ENCODE results near the gene TSPAN10. TPM values are rescaled to one million over a fixed set of nuclear protein-coding genes. Genes with fewer than 3 reads are reported as not detected.

The TSPAN10 gene
- total RNA-seq, 1 experiment from 2014 or later = 1.2 TPM

DNA sequence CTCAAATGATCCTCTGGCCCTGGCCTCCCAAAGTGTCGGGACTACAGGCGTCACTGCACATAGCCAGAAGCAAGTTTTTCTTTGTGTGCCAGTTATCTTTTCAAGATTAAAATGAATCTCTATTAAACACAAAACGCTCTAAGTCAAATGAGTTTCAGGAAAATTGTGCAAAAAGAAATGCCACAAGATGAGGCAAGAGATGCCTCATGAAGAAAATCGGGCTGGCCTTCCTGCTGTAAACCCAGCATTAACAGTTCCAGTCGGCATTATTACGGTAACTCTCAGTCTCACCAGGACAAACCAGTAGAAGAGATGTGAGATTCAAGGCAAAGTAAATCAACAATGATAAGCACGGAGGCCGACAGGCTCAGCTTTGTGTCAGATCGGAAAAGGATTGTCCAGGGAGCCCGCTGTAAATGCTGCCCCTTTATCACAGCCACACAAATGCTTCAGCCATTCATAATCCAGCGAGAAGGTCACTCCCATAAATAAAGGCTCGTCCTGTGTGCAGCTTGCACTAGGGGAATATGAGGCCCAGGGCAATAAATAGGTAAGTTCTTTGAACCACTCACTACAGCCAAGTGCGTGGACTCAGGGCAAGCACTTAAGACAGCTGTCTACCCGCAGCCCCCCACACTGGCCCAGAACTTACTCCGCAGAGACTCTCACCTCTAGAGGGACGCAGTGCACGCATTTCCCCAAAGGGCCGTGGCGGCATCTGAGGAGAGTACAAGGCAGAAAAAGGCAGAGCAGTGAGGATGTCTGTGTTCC lies 27.3 kb upstream of the TSPAN10 start:
- no peak for DNase-seq
- H3K79me2 ChIP-seq (ENCODE audit: insufficient read depth, low read length) = no peaks in the 10 kb centered on the region; the same call in 1 of the 2 replicates
- no peak overlapping the region for H3K27ac ChIP-seq (ENCODE audit: insufficient read length, low read depth, low read length)
- Mint-ChIP-seq H3K27me3 (ENCODE audit: low read depth) (no peaks in the 10 kb centered on the region), H3K4me3 (no peak overlapping the region), H3K4me1 (no peaks in the 10 kb centered on the region), H3K36me3 (ENCODE audit: insufficient read depth in 1 of 3, low read depth in 3 of 3) (peaks cover 29 to 80% (median 66%) of the 10 kb centered on the region in 3 experiments; a peak in 6 of 7 replicates), H3K27ac (no peak overlapping the region), H3K9me3 (no peaks in the 10 kb centered on the region)
- H2BK5ac ChIP-seq (ENCODE audit: insufficient read length, low read length) = no peak overlapping the region
- H4K5ac ChIP-seq (ENCODE audit: insufficient read length, low read depth, low read length) = no peak overlapping the region
- no peak overlapping the region for H3K23ac ChIP-seq (ENCODE audit: insufficient read length, low read depth, low read length)
- H2BK15ac ChIP-seq (ENCODE audit: low read depth, low read length) = no peak overlapping the region
- no peak overlapping the region for H3K4ac ChIP-seq (ENCODE audit: low read depth, low read length)
- H3K14ac ChIP-seq (ENCODE audit: insufficient read depth, low read length) = no peak overlapping the region
- H4K8ac ChIP-seq (replicated peaks; ENCODE audit: insufficient read length, low read depth, low read length) = no peak overlapping the region
- no peak overlapping the region for H2AFZ ChIP-seq (ENCODE audit: low read length)
- no CpG with 5 or more reads among the region's 19 CpGs for WGBS (ENCODE audit: extremely low coverage, insufficient read length, low lambda C conversion rate)
- H2AK5ac ChIP-seq (ENCODE audit: insufficient read length, low read length) = no peak overlapping the region
- peaks cover 6% of the 10 kb centered on the region for H3K79me1 ChIP-seq (ENCODE audit: insufficient read depth, low read depth, low read length, poor library complexity, severe bottlenecking)
- no peaks in the 10 kb centered on the region for H3K23me2 ChIP-seq (ENCODE audit: insufficient read length, low read depth, low read length, poor library complexity, severe bottlenecking)
- H3K4me2 ChIP-seq (ENCODE audit: insufficient read depth, insufficient read length, low read length) = no peak overlapping the region
- H3K9me3 ChIP-seq (ENCODE audit: control insufficient read depth, low read depth, low read length) = no peaks in the 10 kb centered on the region
- no peak overlapping the region for H2BK12ac ChIP-seq (ENCODE audit: insufficient read length, low read depth, low read length)
- no peaks in the 10 kb centered on the region for H4K20me1 ChIP-seq (ENCODE audit: control insufficient read depth, insufficient read depth, insufficient read length)
- no peak overlapping the region for H3K18ac ChIP-seq (ENCODE audit: insufficient read length, low read depth, low read length)
- H4K91ac ChIP-seq (ENCODE audit: insufficient read length, low read depth, low read length) = no peak overlapping the region
- H2BK20ac ChIP-seq (ENCODE audit: low read depth, low read length, poor library complexity, severe bottlenecking) = no peak overlapping the region
- no peak overlapping the region for H3T11ph ChIP-seq (ENCODE audit: low read length)
- H3K4me1 ChIP-seq (ENCODE audit: insufficient read depth, low read length) = no peaks in the 10 kb centered on the region
- no peak overlapping the region for H3K56ac ChIP-seq (ENCODE audit: insufficient read length, low read depth, low read length)
- TF ChIP-seq, protein P1, sequence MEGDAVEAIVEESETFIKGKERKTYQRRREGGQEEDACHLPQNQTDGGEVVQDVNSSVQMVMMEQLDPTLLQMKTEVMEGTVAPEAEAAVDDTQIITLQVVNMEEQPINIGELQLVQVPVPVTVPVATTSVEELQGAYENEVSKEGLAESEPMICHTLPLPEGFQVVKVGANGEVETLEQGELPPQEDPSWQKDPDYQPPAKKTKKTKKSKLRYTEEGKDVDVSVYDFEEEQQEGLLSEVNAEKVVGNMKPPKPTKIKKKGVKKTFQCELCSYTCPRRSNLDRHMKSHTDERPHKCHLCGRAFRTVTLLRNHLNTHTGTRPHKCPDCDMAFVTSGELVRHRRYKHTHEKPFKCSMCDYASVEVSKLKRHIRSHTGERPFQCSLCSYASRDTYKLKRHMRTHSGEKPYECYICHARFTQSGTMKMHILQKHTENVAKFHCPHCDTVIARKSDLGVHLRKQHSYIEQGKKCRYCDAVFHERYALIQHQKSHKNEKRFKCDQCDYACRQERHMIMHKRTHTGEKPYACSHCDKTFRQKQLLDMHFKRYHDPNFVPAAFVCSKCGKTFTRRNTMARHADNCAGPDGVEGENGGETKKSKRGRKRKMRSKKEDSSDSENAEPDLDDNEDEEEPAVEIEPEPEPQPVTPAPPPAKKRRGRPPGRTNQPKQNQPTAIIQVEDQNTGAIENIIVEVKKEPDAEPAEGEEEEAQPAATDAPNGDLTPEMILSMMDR (conservative IDR thresholded peaks at IDR 0.05) = no peak
- no peak overlapping the region for H3K9ac ChIP-seq (ENCODE audit: extremely low read depth, insufficient read length, low read length)
- no peak overlapping the region for H2BK120ac ChIP-seq (ENCODE audit: low read depth, low read length, poor library complexity, severe bottlenecking)
- H3K27me3 ChIP-seq (ENCODE audit: insufficient read depth, low read length) = no peaks in the 10 kb centered on the region

Measured in H9 (cell line).